ENCODE results near the gene MACROD2.

The MACROD2 gene

GRCh38 chr20:16057651-16058050 lies 2062.3 kb downstream of the MACROD2 start:
- Histone ChIP-seq H3K36me3 (ENCODE audit: control insufficient read depth in 1 of 2, insufficient read depth in 2 of 2, low read length in 2 of 2) (no peaks in the 10 kb centered on the region), H3K27ac (ENCODE audit: low read length) (no peak overlapping the region), H3K9me3 (ENCODE audit: control insufficient read depth in 1 of 2, low read length in 2 of 2) (no peaks in the 10 kb centered on the region), H3K4me3 (ENCODE audit: low read depth in 1 of 2, low read length in 2 of 2) (no peak overlapping the region), H3K4me1 (ENCODE audit: control insufficient read depth in 1 of 2, insufficient read depth in 2 of 2, low read length in 2 of 2) (no peaks in the 10 kb centered on the region), H3K27me3 (ENCODE audit: low read depth, low read length) (no peaks in the 10 kb centered on the region)

GRCh38 chr20:16058268-16058667 lies 2063.0 kb downstream of the MACROD2 start:
- Histone ChIP-seq H3K9me3 (ENCODE audit: control insufficient read depth in 1 of 2, low read length in 2 of 2) (no peaks in the 10 kb centered on the region), H3K27ac (ENCODE audit: low read length) (no peak overlapping the region), H3K4me3 (ENCODE audit: low read depth in 1 of 2, low read length in 2 of 2) (no peak overlapping the region), H3K4me1 (ENCODE audit: control insufficient read depth in 1 of 2, insufficient read depth in 2 of 2, low read length in 2 of 2) (peaks cover 0 to 4% of the 10 kb centered on the region in 2 donors), H3K27me3 (ENCODE audit: low read depth, low read length) (no peaks in the 10 kb centered on the region), H3K36me3 (ENCODE audit: control insufficient read depth in 1 of 2, insufficient read depth in 2 of 2, low read length in 2 of 2) (no peaks in the 10 kb centered on the region)

GRCh38 chr20:16059841-16060240 lies 2064.5 kb downstream of the MACROD2 start:
- Histone ChIP-seq H3K4me3 (ENCODE audit: low read depth in 1 of 2, low read length in 2 of 2) (no peak overlapping the region), H3K36me3 (ENCODE audit: control insufficient read depth in 1 of 2, insufficient read depth in 2 of 2, low read length in 2 of 2) (no peaks in the 10 kb centered on the region), H3K4me1 (ENCODE audit: control insufficient read depth in 1 of 2, insufficient read depth in 2 of 2, low read length in 2 of 2) (peaks cover 0 to 9% of the 10 kb centered on the region in 2 donors), H3K9me3 (ENCODE audit: control insufficient read depth in 1 of 2, low read length in 2 of 2) (no peaks in the 10 kb centered on the region), H3K27ac (ENCODE audit: low read length) (no peak overlapping the region), H3K27me3 (ENCODE audit: low read depth, low read length) (no peaks in the 10 kb centered on the region)

GRCh38 chr20:16061351-16061750 lies 2066.0 kb downstream of the MACROD2 start:
- no peaks in the 10 kb centered on the region for H3K36me3 ChIP-seq (ENCODE audit: control insufficient read depth in 1 of 2, insufficient read depth in 2 of 2, low read length in 2 of 2)
- peaks cover 0 to 17% of the 10 kb centered on the region in 2 donors for H3K4me1 ChIP-seq (ENCODE audit: control insufficient read depth in 1 of 2, insufficient read depth in 2 of 2, low read length in 2 of 2)
- H3K9me3 ChIP-seq (ENCODE audit: control insufficient read depth in 1 of 2, low read length in 2 of 2), result no peaks in the 10 kb centered on the region
- no peak overlapping the region for H3K4me3 ChIP-seq (ENCODE audit: low read depth in 1 of 2, low read length in 2 of 2)
- H3K27ac ChIP-seq (ENCODE audit: low read length), result no peak overlapping the region
- H3K27me3 ChIP-seq (ENCODE audit: low read depth, low read length), result no peaks in the 10 kb centered on the region

GRCh38 chr20:16062661-16063581 lies 2067.6 kb downstream of the MACROD2 start:
- H3K9me3 ChIP-seq (ENCODE audit: control insufficient read depth in 1 of 2, low read length in 2 of 2), result peaks cover 3 to 5% of the 10 kb centered on the region in 2 donors
- no peaks in the 10 kb centered on the region for H3K36me3 ChIP-seq (ENCODE audit: control insufficient read depth in 1 of 2, insufficient read depth in 2 of 2, low read length in 2 of 2)
- peaks cover 0 to 17% of the 10 kb centered on the region in 2 donors for H3K4me1 ChIP-seq (ENCODE audit: control insufficient read depth in 1 of 2, insufficient read depth in 2 of 2, low read length in 2 of 2)

GRCh38 chr20:16063881-16064280 lies 2068.6 kb downstream of the MACROD2 start:
- Histone ChIP-seq H3K36me3 (ENCODE audit: control insufficient read depth in 1 of 2, insufficient read depth in 2 of 2, low read length in 2 of 2) (no peaks in the 10 kb centered on the region), H3K4me3 (ENCODE audit: low read depth in 1 of 2, low read length in 2 of 2) (no peak overlapping the region), H3K27me3 (ENCODE audit: low read depth, low read length) (no peaks in the 10 kb centered on the region), H3K27ac (ENCODE audit: low read length) (no peak overlapping the region), H3K4me1 (ENCODE audit: control insufficient read depth in 1 of 2, insufficient read depth in 2 of 2, low read length in 2 of 2) (peaks cover 0 to 17% of the 10 kb centered on the region in 2 donors), H3K9me3 (ENCODE audit: control insufficient read depth in 1 of 2, low read length in 2 of 2) (peaks cover 3 to 5% of the 10 kb centered on the region in 2 donors)

More at GRCh38 chr20:16062661-16063581, 2067.6 kb downstream of the MACROD2 start:
- Histone ChIP-seq H3K4me3 (ENCODE audit: low read depth in 1 of 2, low read length in 2 of 2) (no peak overlapping the region), H3K27ac (ENCODE audit: low read length) (no peak overlapping the region), H3K27me3 (ENCODE audit: low read depth, low read length) (no peaks in the 10 kb centered on the region)

GRCh38 chr20:16064989-16065707 lies 2069.8 kb downstream of the MACROD2 start:
- Histone ChIP-seq H3K27me3 (ENCODE audit: low read depth, low read length) (no peaks in the 10 kb centered on the region), H3K9me3 (ENCODE audit: control insufficient read depth in 1 of 2, low read length in 2 of 2) (peaks cover 3 to 7% of the 10 kb centered on the region in 2 donors), H3K27ac (ENCODE audit: low read length) (no peak overlapping the region), H3K4me3 (ENCODE audit: low read depth in 1 of 2, low read length in 2 of 2) (no peak overlapping the region), H3K4me1 (ENCODE audit: control insufficient read depth in 1 of 2, insufficient read depth in 2 of 2, low read length in 2 of 2) (peaks cover 0 to 17% of the 10 kb centered on the region in 2 donors), H3K36me3 (ENCODE audit: control insufficient read depth in 1 of 2, insufficient read depth in 2 of 2, low read length in 2 of 2) (no peaks in the 10 kb centered on the region)

- H3K4me1 ChIP-seq (ENCODE audit: control insufficient read depth in 1 of 2, insufficient read depth in 2 of 2, low read length in 2 of 2), result peaks cover 0 to 17% of the 10 kb centered on the region in 2 donors
- H3K27ac ChIP-seq (ENCODE audit: low read length), result no peak overlapping the region
- H3K36me3 ChIP-seq (ENCODE audit: control insufficient read depth in 1 of 2, insufficient read depth in 2 of 2, low read length in 2 of 2), result no peaks in the 10 kb centered on the region
- no peak overlapping the region for H3K4me3 ChIP-seq (ENCODE audit: low read depth in 1 of 2, low read length in 2 of 2)
- H3K9me3 ChIP-seq (ENCODE audit: control insufficient read depth in 1 of 2, low read length in 2 of 2), result peaks cover 3 to 8% of the 10 kb centered on the region in 2 donors
- H3K27me3 ChIP-seq (ENCODE audit: low read depth, low read length), result no peaks in the 10 kb centered on the region
Observed at GRCh38 chr20:16066571-16066970, 2071.3 kb downstream of the MACROD2 start.

- no peaks in the 10 kb centered on the region for H3K36me3 ChIP-seq (ENCODE audit: control insufficient read depth in 1 of 2, insufficient read depth in 2 of 2, low read length in 2 of 2)
- no peaks in the 10 kb centered on the region for H3K27me3 ChIP-seq (ENCODE audit: low read depth, low read length)
- H3K4me3 ChIP-seq (ENCODE audit: low read depth in 1 of 2, low read length in 2 of 2), result no peak overlapping the region
- peaks cover 3 to 8% of the 10 kb centered on the region in 2 donors for H3K9me3 ChIP-seq (ENCODE audit: control insufficient read depth in 1 of 2, low read length in 2 of 2)
- H3K27ac ChIP-seq (ENCODE audit: low read length), result no peak overlapping the region
- H3K4me1 ChIP-seq (ENCODE audit: control insufficient read depth in 1 of 2, insufficient read depth in 2 of 2, low read length in 2 of 2), result peaks cover 0 to 11% of the 10 kb centered on the region in 2 donors
Observed at GRCh38 chr20:16069389-16070010, 2074.2 kb downstream of the MACROD2 start.

- Histone ChIP-seq H3K27me3 (ENCODE audit: low read depth, low read length) (no peaks in the 10 kb centered on the region), H3K36me3 (ENCODE audit: control insufficient read depth in 1 of 2, insufficient read depth in 2 of 2, low read length in 2 of 2) (no peaks in the 10 kb centered on the region)
Observed at GRCh38 chr20:16072220-16072619, 2076.9 kb downstream of the MACROD2 start.

More at GRCh38 chr20:16072220-16072619, 2076.9 kb downstream of the MACROD2 start:
- Histone ChIP-seq H3K9me3 (ENCODE audit: control insufficient read depth in 1 of 2, low read length in 2 of 2) (peaks cover 0 to 6% of the 10 kb centered on the region in 2 donors), H3K4me3 (ENCODE audit: low read depth in 1 of 2, low read length in 2 of 2) (no peak overlapping the region), H3K27ac (ENCODE audit: low read length) (no peak overlapping the region), H3K4me1 (ENCODE audit: control insufficient read depth in 1 of 2, insufficient read depth in 2 of 2, low read length in 2 of 2) (no peaks in the 10 kb centered on the region)

Data from muscle layer of duodenum (tissue), 2 donors.